K562 (cell line): ENCODE results near the gene LTBP2. TPM values are rescaled to one million over a fixed set of nuclear protein-coding genes. Genes with fewer than 3 reads are reported as not detected.

Experiments used
- ATAC-seq: fragments of 200-7000 bp; cut with Tn5 transposase; 3 replicates; pipeline ENCODE4 v1.9.1; 2020; ENCODE audit warnings: moderate library complexity
- BruUV-seq: library from RNA; stranded (reverse); fragments of 400-500 nt; replicated peaks from 2 replicates; lab custom pipeline; 2021; lab: Mats Ljungman, UMichigan
- CTCF ChIA-PET: fragments of 300-600 bp; formaldehyde crosslinking; extraction: SDS; loops from one replicate; lab custom pipeline; 2021; ENCODE audit warnings: low intra/inter-chr PET ratio; lab: Yijun Ruan, JAX
- POLR2A ChIA-PET: fragments of 300-600, 350-650 bp; sonication (Branson Sonifier 250); formaldehyde crosslinking; extraction: SDS; loops from one replicate; lab custom pipeline; 2021; ENCODE audit warnings: antibody characterized with exemption, inconsistent platforms; lab: Yijun Ruan, JAX
- DNase-seq, 4 experiments: peaks; one replicate each; pipeline versions ENCODE4 v3.0.0 to v3.0.0-alpha.2; 2011 to 2018; ENCODE audit warnings: low spot score in 3 of 4, mixed read lengths in 3 of 4; ENCODE audit errors: extremely low read depth in 1 of 4
- FAIRE-seq: peaks from 2 replicates; lab custom pipeline; 2011; peaks lifted over from hg19 to GRCh38; lab: Jason Lieb, UNC
- H2AFZ ChIP-seq: 2 replicates; pipeline ENCODE4 v1.6.0; 2011; ENCODE audit warnings: low read depth, low read length, control low read depth, inconsistent platforms
- H3K27ac ChIP-seq: fragments of 200-600 bp; 3 replicates; pipeline ENCODE4 v1.8.0; 2011; ENCODE audit warnings: low read depth, mild to moderate bottlenecking, control low read depth, inconsistent platforms, low read length, moderate library complexity, mixed read lengths; ENCODE audit errors: extremely low read depth
- H3K27me3 ChIP-seq, 2 experiments: fragments of 300-600 bp in 1 of 2; 2 replicates in 1 of 2; 3 replicates in 1 of 2; pipeline versions ENCODE4 v1.6.0 to v1.8.0; 2011; ENCODE audit warnings: inconsistent platforms in 2 of 2, low read length in 2 of 2, mild to moderate bottlenecking in 1 of 2, mixed read lengths in 1 of 2, moderate library complexity in 1 of 2; ENCODE audit not compliant: control insufficient read depth in 2 of 2, insufficient read depth in 2 of 2
- H3K36me3 ChIP-seq: fragments of 300-600 bp; 3 replicates; pipeline ENCODE4 v1.8.0; 2011; ENCODE audit warnings: mild to moderate bottlenecking, low read length, inconsistent platforms; ENCODE audit not compliant: control insufficient read depth, insufficient read depth
- H3K4me1 ChIP-seq, 2 experiments: fragments of 200-600 bp in 1 of 2; replicated peaks in 1 of 2; 2 replicates in 1 of 2; 3 replicates in 1 of 2; pipeline versions ENCODE4 v1.5.1 to v1.8.0; 2011; ENCODE audit warnings: inconsistent platforms in 2 of 2, low read length in 2 of 2, mild to moderate bottlenecking in 1 of 2, mixed read lengths in 1 of 2, moderate library complexity in 1 of 2; ENCODE audit not compliant: control insufficient read depth in 2 of 2, insufficient read depth in 2 of 2
- H3K4me2 ChIP-seq: 2 replicates; pipeline ENCODE4 v1.6.1; 2011; ENCODE audit warnings: low read length, control low read depth, inconsistent platforms, mixed read lengths; ENCODE audit not compliant: insufficient read depth
- H3K4me3 ChIP-seq: fragments of 200-600 bp; sonication (generic), shearing (Covaris generic); 2 replicates; pipeline ENCODE4 v1.5.1; 2016; ENCODE audit warnings: control low read depth, inconsistent platforms
- H3K79me2 ChIP-seq: fragments of 200-600 bp; 3 replicates; pipeline ENCODE4 v1.8.0; 2011; ENCODE audit warnings: low read length, inconsistent platforms; ENCODE audit not compliant: control insufficient read depth, insufficient read depth
- H3K9ac ChIP-seq, 2 experiments: 2 replicates each; pipeline versions ENCODE4 v1.6.0 to v1.6.1; 2011; ENCODE audit warnings: low read depth in 2 of 2, low read length in 2 of 2, control low read depth in 1 of 2, inconsistent platforms in 1 of 2, mild to moderate bottlenecking in 1 of 2, mixed read lengths in 1 of 2; ENCODE audit not compliant: insufficient read depth in 1 of 2
- H3K9me1 ChIP-seq: one replicate; pipeline ENCODE4 v1.6.0; 2011; ENCODE audit warnings: inconsistent platforms, mild to moderate bottlenecking, low read length, moderate library complexity; ENCODE audit not compliant: control insufficient read depth, insufficient read depth
- H3K9me3 ChIP-seq: replicated peaks from 2 replicates; pipeline ENCODE4 v1.5.1; 2011; ENCODE audit warnings: low read depth, low read length, inconsistent platforms; ENCODE audit not compliant: control insufficient read depth, insufficient read depth
- H4K20me1 ChIP-seq: replicated peaks from 2 replicates; pipeline ENCODE4 v1.6.1; 2011; ENCODE audit warnings: low read length, inconsistent platforms, mixed read lengths; ENCODE audit not compliant: control insufficient read depth, insufficient read depth
- ATF2 ChIP-seq: sonication (generic); formaldehyde crosslinking; IDR thresholded peaks from 2 replicates; pipeline ENCODE4 v1.8.1; 2022; ENCODE audit warnings: missing genetic modification reagents
- BMI1 ChIP-seq: fragments of 150-350 bp; IDR thresholded peaks from 2 replicates; pipeline ENCODE4 v1.6.1; 2014; ENCODE audit warnings: low read length
- EP400 ChIP-seq: fragments of 450-650 bp; IDR thresholded peaks from 2 replicates; pipeline ENCODE4 v1.6.1; 2017; ENCODE audit warnings: antibody characterized with exemption, mild to moderate bottlenecking, moderate library complexity
- EWSR1 ChIP-seq: fragments of 450-650 bp; IDR thresholded peaks from 2 replicates; pipeline ENCODE4 v1.6.1; 2018; ENCODE audit warnings: borderline replicate concordance, mild to moderate bottlenecking, low read depth, moderate library complexity; ENCODE audit not compliant: partially characterized antibody
- FOXJ2 ChIP-seq: fragments of 200-800 bp; sonication (Bioruptor generic); IDR thresholded peaks from 2 replicates; pipeline ENCODE4 v1.6.1; 2016; ENCODE audit warnings: missing genetic modification characterization, missing compliant biosample characterization
- KAT8 ChIP-seq: fragments of 450-650 bp; IDR thresholded peaks from 2 replicates; pipeline ENCODE4 v1.6.1; 2016; ENCODE audit warnings: low read depth, mild to moderate bottlenecking
- KDM2B ChIP-seq: fragments of 250-450 bp; sonication (Bioruptor Pico); IDR thresholded peaks from 2 replicates; pipeline ENCODE4 v1.8.0; 2021; ENCODE audit warnings: mild to moderate bottlenecking, moderate library complexity
- KLF6 ChIP-seq: fragments of 250-450 bp; sonication (Bioruptor Pico); IDR thresholded peaks from 2 replicates; pipeline ENCODE4 v1.4.0; 2020; ENCODE audit warnings: mild to moderate bottlenecking, moderate library complexity, borderline replicate concordance
- MAFG ChIP-seq: fragments of 450-650 bp; conservative IDR thresholded peaks from 2 replicates; pipeline ENCODE4 v1.6.1; 2016; ENCODE audit warnings: missing genetic modification characterization, missing compliant biosample characterization
- MED1 ChIP-seq: sonication (generic); formaldehyde crosslinking; IDR thresholded peaks from 2 replicates; pipeline ENCODE4 v1.8.1; 2023; ENCODE audit warnings: missing genetic modification reagents, borderline replicate concordance
- PCBP1 ChIP-seq: fragments of 200-400 bp; formaldehyde crosslinking; IDR thresholded peaks from 2 replicates; pipeline ENCODE4 v1.6.1; 2018; ENCODE audit warnings: mild to moderate bottlenecking, low read depth, low read length; ENCODE audit not compliant: poor library complexity, severe bottlenecking
- PML ChIP-seq: IDR thresholded peaks from 2 replicates; pipeline ENCODE4 v1.6.1; 2012; ENCODE audit warnings: low read length, inconsistent platforms
- PRMT5 ChIP-seq: sonication (generic); formaldehyde crosslinking; IDR thresholded peaks from 2 replicates; pipeline ENCODE4 v1.5.0; 2020; ENCODE audit warnings: missing genetic modification reagents
- RBM14 ChIP-seq: fragments of 200-400 bp; formaldehyde crosslinking; IDR thresholded peaks from 2 replicates; pipeline ENCODE4 v1.6.1; 2018; ENCODE audit warnings: low read depth, mild to moderate bottlenecking, low read length, moderate library complexity, borderline replicate concordance; ENCODE audit not compliant: insufficient read depth
- SRSF3 ChIP-seq: fragments of 200-400 bp; formaldehyde crosslinking; IDR thresholded peaks from 2 replicates; pipeline ENCODE4 v1.6.1; 2016; ENCODE audit warnings: mild to moderate bottlenecking, low read length, moderate library complexity; ENCODE audit not compliant: insufficient read depth
- XRCC3 ChIP-seq: fragments of 450-650 bp; IDR thresholded peaks from 2 replicates; pipeline ENCODE4 v1.6.1; 2017; ENCODE audit warnings: mild to moderate bottlenecking, moderate library complexity
- ZNF398 ChIP-seq: fragments of 250-450 bp; sonication (Bioruptor Pico); IDR thresholded peaks from 2 replicates; pipeline ENCODE4 v1.8.0; 2021; ENCODE audit warnings: moderate library complexity, mild to moderate bottlenecking, inconsistent platforms
- ZNF511 ChIP-seq: sonication (generic); formaldehyde crosslinking; IDR thresholded peaks from 2 replicates; pipeline ENCODE4 v1.8.0; 2022; ENCODE audit warnings: mild to moderate bottlenecking, missing genetic modification reagents
- ZNF668 ChIP-seq: fragments of 250-450 bp; sonication (Bioruptor Pico); IDR thresholded peaks from 2 replicates; pipeline ENCODE4 v1.8.0; 2022; ENCODE audit warnings: mild to moderate bottlenecking, inconsistent platforms
- WGBS: fragments of 100-300 bp; shearing (Covaris generic); methylation state at CpG from one replicate; pipeline ENCODE4 v1.1.6; 2016; ENCODE audit warnings: low coverage, mixed read lengths; ENCODE audit not compliant: insufficient coverage; ENCODE audit errors: missing lambda C conversion rate; 5-methylcytosine and 5-hydroxymethylcytosine counted together
- in situ Hi-C: fragments of 300-500 bp; cut with MboI; formaldehyde crosslinking; loops from 4 replicates; pipeline ENCODE4 v1.15.0; 2018; ENCODE audit warnings: inconsistent platforms, mixed read lengths
- intact Hi-C: fragments of 100-400 bp; cut with micrococcal nuclease; formaldehyde crosslinking; loops from 2 replicates; pipeline ENCODE4 v1.14.2; 2022
- polyA plus RNA-seq, 8 experiments: library from polyadenylated mRNA; depleted of rRNA in 4 of 8; stranded (reverse) in 5 of 8; unstranded in 3 of 8; fragments of >200 nt; fragmentation: Nextera tagmentation in 2 of 8; fragmentation: Illumina TruSeq in 1 of 8; extraction: Ambion mirVana in 2 of 8; extraction: Trizol in 1 of 8; gene quantifications; 2 replicates each; pipeline versions ENCODE4 v1.2.1 to v1.2.3, GENCODE V29; 2011 to 2014; ENCODE audit warnings: inconsistent platforms in 1 of 8, missing spikeins in 1 of 8
- total RNA-seq, 7 experiments: library from RNA; depleted of rRNA in 6 of 7; stranded (reverse); fragments of >200 nt in 6 of 7; fragmentation: Illumina TruSeq in 2 of 7; extraction: Trizol in 2 of 7; gene quantifications; 2 replicates each; pipeline versions ENCODE4 v1.2.1 to v1.2.3, GENCODE V29; 2011 to 2021; ENCODE audit warnings: low replicate concordance in 1 of 7

LTBP2 gene
- total and polyA plus RNA-seq, 9 of the 15 experiments (the other 6 are each of a cell fraction or from before 2014, with no cell fraction given): under 0.01 to 0.18 (median 0.03) TPM; not detected in 3

GRCh38 chr14:74462993-74463392 lies 149.0 kb downstream of the LTBP2 start:
- H3K4me2 ChIP-seq: no peak overlapping the region
- no peak overlapping the region for H3K9ac ChIP-seq
- FAIRE-seq (no peak), ATAC-seq (no peak), DNase-seq (no peak)
- CTCF ChIA-PET: no interaction called here
- WGBS: 3% methylated on average over 3 of the region's 3 CpGs
- H3K36me3 ChIP-seq: no peaks in the 10 kb centered on the region
- in situ Hi-C loops (no loop called here), intact Hi-C loops (no loop called here)
- H3K27me3 ChIP-seq: peaks cover 7 to 66% of the 10 kb centered on the region in 2 experiments; a peak in 4 of 5 replicates
- no peaks in the 10 kb centered on the region for H3K9me1 ChIP-seq
- no peak overlapping the region for H3K4me3 ChIP-seq
- no peak overlapping the region for H3K27ac ChIP-seq
- no peaks in the 10 kb centered on the region; a peak in 1 of 5 replicates for H3K4me1 ChIP-seq
- POLR2A ChIA-PET: no interaction called here
- no peaks in the 10 kb centered on the region for H3K79me2 ChIP-seq
- no TSS peak for BruUV-seq
- H4K20me1 ChIP-seq: no peaks in the 10 kb centered on the region; the same call in 1 of the 2 replicates
- no peak for TF ChIP-seq EWSR1
- no peak for TF ChIP-seq SRSF3
- no peak for TF ChIP-seq ZNF668 (CRISPR knock-in tag)
- no peak for TF ChIP-seq ATF2
- no peak for TF ChIP-seq MAFG (tag)
- TF ChIP-seq FOXJ2: no peak
- no peak for TF ChIP-seq BMI1
- no peak for TF ChIP-seq PML
- no peak for TF ChIP-seq PCBP1
- TF ChIP-seq ZNF511 (CRISPR knock-in tag): no peak
- no peak for TF ChIP-seq EP400
- TF ChIP-seq MED1: no peak
- no peak for TF ChIP-seq KDM2B
- TF ChIP-seq PRMT5 (CRISPR knock-in tag): no peak
- TF ChIP-seq ZNF398 (CRISPR knock-in tag): no peak
- TF ChIP-seq KAT8: no peak
- no peak for TF ChIP-seq KLF6 (CRISPR knock-in tag)
- no peak for TF ChIP-seq RBM14
- TF ChIP-seq XRCC3: no peak
- TF ChIP-seq, all 486 proteins: peak for 0
- H2AFZ ChIP-seq: no peak overlapping the region
- H3K9me3 ChIP-seq: no peaks in the 10 kb centered on the region
